ENCODE results near the gene VAV3. TPM values are rescaled to one million over a fixed set of nuclear protein-coding genes. Genes with fewer than 3 reads are reported as not detected.

VAV3 gene
- polyA plus RNA-seq, 1 donor (not counting 4 experiments of a cell fraction or from before 2014, with no cell fraction given) = 19.6 TPM

GRCh38 chr1:107740579-107740978, 224.4 kb downstream of the VAV3 start:
- TF ChIP-seq, protein P1, sequence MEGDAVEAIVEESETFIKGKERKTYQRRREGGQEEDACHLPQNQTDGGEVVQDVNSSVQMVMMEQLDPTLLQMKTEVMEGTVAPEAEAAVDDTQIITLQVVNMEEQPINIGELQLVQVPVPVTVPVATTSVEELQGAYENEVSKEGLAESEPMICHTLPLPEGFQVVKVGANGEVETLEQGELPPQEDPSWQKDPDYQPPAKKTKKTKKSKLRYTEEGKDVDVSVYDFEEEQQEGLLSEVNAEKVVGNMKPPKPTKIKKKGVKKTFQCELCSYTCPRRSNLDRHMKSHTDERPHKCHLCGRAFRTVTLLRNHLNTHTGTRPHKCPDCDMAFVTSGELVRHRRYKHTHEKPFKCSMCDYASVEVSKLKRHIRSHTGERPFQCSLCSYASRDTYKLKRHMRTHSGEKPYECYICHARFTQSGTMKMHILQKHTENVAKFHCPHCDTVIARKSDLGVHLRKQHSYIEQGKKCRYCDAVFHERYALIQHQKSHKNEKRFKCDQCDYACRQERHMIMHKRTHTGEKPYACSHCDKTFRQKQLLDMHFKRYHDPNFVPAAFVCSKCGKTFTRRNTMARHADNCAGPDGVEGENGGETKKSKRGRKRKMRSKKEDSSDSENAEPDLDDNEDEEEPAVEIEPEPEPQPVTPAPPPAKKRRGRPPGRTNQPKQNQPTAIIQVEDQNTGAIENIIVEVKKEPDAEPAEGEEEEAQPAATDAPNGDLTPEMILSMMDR (optimal IDR thresholded peaks at IDR 0.05 in 1 of 3, IDR thresholded peaks at IDR 0.05 in 1 of 3, conservative IDR thresholded peaks at IDR 0.05 in 1 of 3; ENCODE audit: extremely low read depth in 1 of 3, insufficient read depth in 2 of 3, low read length in 3 of 3) = no peak
- TF ChIP-seq EZH2 (IDR thresholded peaks at IDR 0.05; ENCODE audit: low read length) = no peak
- Histone ChIP-seq H3K4me2 (ENCODE audit: control insufficient read depth, extremely low read depth, insufficient read depth, low read depth, low read length) (no peak overlapping the region), H3K36me3 (ENCODE audit: control insufficient read depth in 2 of 2, extremely low read depth in 1 of 2, insufficient read depth in 2 of 2, low read length in 2 of 2) (no peaks in the 10 kb centered on the region), H2AFZ (ENCODE audit: control insufficient read depth, low read length) (no peak overlapping the region), H3K4me1 (ENCODE audit: control insufficient read depth, extremely low read depth, insufficient read depth, low read length) (no peaks in the 10 kb centered on the region), H3K79me2 (ENCODE audit: control insufficient read depth, insufficient read depth, low read length) (no peaks in the 10 kb centered on the region), H3K9me3 (ENCODE audit: control insufficient read depth, low read depth, low read length) (no peaks in the 10 kb centered on the region), H3K4me3 (ENCODE audit: control insufficient read depth in 2 of 3, extremely low read depth in 1 of 3, insufficient read depth in 2 of 3, low read depth in 1 of 3, low read length in 3 of 3) (no peak overlapping the region), H3K27me3 (ENCODE audit: control insufficient read depth, extremely low read depth, insufficient read depth, low read length) (no peaks in the 10 kb centered on the region), H3K27ac (ENCODE audit: control insufficient read depth, insufficient read depth, low read length) (no peak overlapping the region), H4K20me1 (ENCODE audit: control insufficient read depth, extremely low read depth, insufficient read depth, low read length) (no peaks in the 10 kb centered on the region), H3K9ac (ENCODE audit: control insufficient read depth, extremely low read depth, insufficient read depth, low read length) (no peak overlapping the region), H3K9me1 (ENCODE audit: control insufficient read depth, extremely low read depth, insufficient read depth, low read length) (no peaks in the 10 kb centered on the region)
- dilution Hi-C loops (cut with MboI; ENCODE audit: extremely low pct_ligation_motif_present, low sequenced_read_pairs) = no loop called here
- no peak for FAIRE-seq
- no peak for DNase-seq (ENCODE audit: low read depth, low spot score)

DNA sequence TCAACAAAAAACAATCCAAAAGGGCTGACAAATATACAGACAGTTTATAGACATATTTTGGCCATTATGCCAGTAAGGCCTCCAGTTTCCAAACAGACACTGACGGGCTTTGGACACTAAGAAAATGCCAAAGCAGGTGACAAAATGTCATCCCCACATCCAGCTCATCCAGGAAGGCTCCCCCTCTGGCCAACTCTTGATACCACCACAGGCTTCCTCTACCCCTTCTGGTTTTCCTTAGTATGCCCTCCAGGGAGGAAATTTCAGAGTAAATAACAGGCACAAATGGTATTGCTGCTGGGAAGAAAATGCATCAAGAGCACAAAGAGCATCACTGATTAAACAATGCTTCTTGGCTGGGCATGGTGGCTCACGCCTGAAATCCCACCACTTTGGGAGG, 225.3 kb downstream of the VAV3 start:
- no peak for DNase-seq (ENCODE audit: low read depth, low spot score)

More for the DNA sequence above, 225.3 kb downstream of the VAV3 start:
- Histone ChIP-seq H3K4me1 (ENCODE audit: control insufficient read depth, extremely low read depth, insufficient read depth, low read length) (no peaks in the 10 kb centered on the region), H3K4me3 (ENCODE audit: control insufficient read depth in 2 of 3, extremely low read depth in 1 of 3, insufficient read depth in 2 of 3, low read depth in 1 of 3, low read length in 3 of 3) (no peak overlapping the region), H3K9me1 (ENCODE audit: control insufficient read depth, extremely low read depth, insufficient read depth, low read length) (no peaks in the 10 kb centered on the region), H3K27me3 (ENCODE audit: control insufficient read depth, extremely low read depth, insufficient read depth, low read length) (no peaks in the 10 kb centered on the region), H2AFZ (ENCODE audit: control insufficient read depth, low read length) (no peak overlapping the region), H3K9me3 (ENCODE audit: control insufficient read depth, low read depth, low read length) (no peaks in the 10 kb centered on the region), H3K36me3 (ENCODE audit: control insufficient read depth in 2 of 2, extremely low read depth in 1 of 2, insufficient read depth in 2 of 2, low read length in 2 of 2) (no peaks in the 10 kb centered on the region), H4K20me1 (ENCODE audit: control insufficient read depth, extremely low read depth, insufficient read depth, low read length) (no peaks in the 10 kb centered on the region), H3K9ac (ENCODE audit: control insufficient read depth, extremely low read depth, insufficient read depth, low read length) (no peak overlapping the region), H3K4me2 (ENCODE audit: control insufficient read depth, extremely low read depth, insufficient read depth, low read depth, low read length) (no peak overlapping the region), H3K27ac (ENCODE audit: control insufficient read depth, insufficient read depth, low read length) (no peak overlapping the region), H3K79me2 (ENCODE audit: control insufficient read depth, insufficient read depth, low read length) (no peaks in the 10 kb centered on the region)
- no peak for FAIRE-seq
- TF ChIP-seq, protein P1 (optimal IDR thresholded peaks at IDR 0.05 in 1 of 3, IDR thresholded peaks at IDR 0.05 in 1 of 3, conservative IDR thresholded peaks at IDR 0.05 in 1 of 3; ENCODE audit: extremely low read depth in 1 of 3, insufficient read depth in 2 of 3, low read length in 3 of 3) = peak in 1 of 3 experiments; percentile 7
- TF ChIP-seq EZH2 (IDR thresholded peaks at IDR 0.05; ENCODE audit: low read length) = no peak
- dilution Hi-C loops (cut with MboI; ENCODE audit: extremely low pct_ligation_motif_present, low sequenced_read_pairs) = no loop called here
